Hindlimb muscle (tissue), 1 donor: ENCODE data around the gene AQP1. TPM values are rescaled to one million over a fixed set of nuclear protein-coding genes. Genes with fewer than 3 reads are reported as not detected.
A peak's percentile ranks its signal among the peaks of the same experiment; 100 is the strongest.

Experiments used
- DNase-seq: peaks from one replicate; pipeline ENCODE4 v3.0.0-alpha.2; 2013
- polyA plus RNA-seq: library from polyadenylated mRNA; unstranded; fragments of 120-200 nt; gene quantifications from one replicate; pipeline ENCODE4 v1.2.1, GENCODE V29; 2013; ENCODE audit not compliant: insufficient read length

Gene AQP1
- polyA plus RNA-seq: 116 TPM

GRCh38 chr7:30911561-30911969 lies at the start of gene AQP1:
Gene AQP1, plus strand, starts transcription at chr7:30911853. Its CDS starts 57 bp downstream, at chr7:30911910.
- peak; percentile 87 for DNase-seq

GRCh38 chr7:30862995-30863705 lies 48.5 kb upstream of the AQP1 start:
- DNase-seq: no peak

GRCh38 chr7:30863706-30864035 lies 48.0 kb upstream of the AQP1 start:
- DNase-seq: no peak

- DNase-seq: no peak
These were observed 47.6 kb upstream of the AQP1 start for GRCh38 chr7:30864101-30864500.

- DNase-seq: no peak
These were observed 46.6 kb upstream of the AQP1 start for GRCh38 chr7:30865076-30865475.

- DNase-seq: no peak
These were observed 45.8 kb upstream of the AQP1 start for GRCh38 chr7:30865821-30866220.

- no peak for DNase-seq
These were observed 44.7 kb upstream of the AQP1 start for GRCh38 chr7:30866939-30867338.

GRCh38 chr7:30867483-30867882 lies 44.2 kb upstream of the AQP1 start:
- DNase-seq: no peak

- DNase-seq: no peak
These were observed 41.6 kb upstream of the AQP1 start for GRCh38 chr7:30869794-30870611.

- no peak for DNase-seq
These were observed 40.7 kb upstream of the AQP1 start for GRCh38 chr7:30870821-30871518.

- DNase-seq: no peak
These were observed 40.0 kb upstream of the AQP1 start for GRCh38 chr7:30871655-30872054.

- DNase-seq: no peak
These were observed 38.4 kb upstream of the AQP1 start for GRCh38 chr7:30873207-30873606.

- no peak for DNase-seq
These were observed 38.0 kb upstream of the AQP1 start for GRCh38 chr7:30873656-30874055.

- no peak for DNase-seq
These were observed 36.9 kb upstream of the AQP1 start for GRCh38 chr7:30874656-30875302.

GRCh38 chr7:30877015-30877769 lies 34.5 kb upstream of the AQP1 start:
- DNase-seq: no peak

GRCh38 chr7:30877993-30878392 lies 33.7 kb upstream of the AQP1 start:
- no peak for DNase-seq

GRCh38 chr7:30879139-30880124 lies 32.2 kb upstream of the AQP1 start:
- no peak for DNase-seq

- DNase-seq: no peak
These were observed 31.4 kb upstream of the AQP1 start for GRCh38 chr7:30880125-30880720.

- no peak for DNase-seq
These were observed 30.7 kb upstream of the AQP1 start for GRCh38 chr7:30880941-30881340.

GRCh38 chr7:30881448-30881847 lies 30.2 kb upstream of the AQP1 start:
- DNase-seq: no peak
